Liver (tissue), 9 donors: ENCODE results near the gene PLCB4. TPM values are rescaled to one million over a fixed set of nuclear protein-coding genes. Genes with fewer than 3 reads are reported as not detected.

Source experiments
- DNase-seq: peaks from one replicate; pipeline ENCODE4 v3.0.0-alpha.2; 2017; ENCODE audit warnings: low spot score
- H3K27ac ChIP-seq, 2 donors: one replicate each; pipeline ENCODE4 v1.7.0; 2013; ENCODE audit warnings: inconsistent platforms in 2 of 2, low read length in 2 of 2, control low read depth in 1 of 2, low read depth in 1 of 2, mild to moderate bottlenecking in 1 of 2
- H3K27me3 ChIP-seq, 4 donors: one replicate each; pipeline versions ENCODE4 v1.6.1 to v1.7.0; 2013; ENCODE audit warnings: low read length in 3 of 4, inconsistent platforms in 1 of 4, mild to moderate bottlenecking in 1 of 4, moderate library complexity in 1 of 4; ENCODE audit not compliant: control insufficient read depth in 4 of 4, insufficient read depth in 4 of 4
- H3K36me3 ChIP-seq, 4 donors: one replicate each; pipeline versions ENCODE4 v1.6.1 to v1.7.0; 2013; ENCODE audit warnings: low read length in 3 of 4, mild to moderate bottlenecking in 3 of 4, low read depth in 1 of 4, moderate library complexity in 1 of 4; ENCODE audit not compliant: control insufficient read depth in 4 of 4, insufficient read depth in 3 of 4
- H3K4me1 ChIP-seq, 4 donors: one replicate each; pipeline versions ENCODE4 v1.6.1 to v1.7.0; 2013; ENCODE audit warnings: low read length in 3 of 4, mild to moderate bottlenecking in 3 of 4, moderate library complexity in 1 of 4; ENCODE audit not compliant: control insufficient read depth in 4 of 4, insufficient read depth in 4 of 4
- H3K4me3 ChIP-seq, 3 donors: one replicate each; pipeline versions ENCODE4 v1.6.1 to v1.7.0; 2013; ENCODE audit warnings: low read length in 3 of 3, control low read depth in 1 of 3, low read depth in 1 of 3, mild to moderate bottlenecking in 1 of 3
- H3K9ac ChIP-seq, 2 donors: one replicate each; pipeline ENCODE4 v1.7.0; 2013; ENCODE audit warnings: low read length in 2 of 2, mild to moderate bottlenecking in 2 of 2, moderate library complexity in 2 of 2, control low read depth in 1 of 2, low read depth in 1 of 2
- H3K9me3 ChIP-seq, 4 donors: one replicate each; pipeline versions ENCODE4 v1.6.1 to v1.7.0; 2013; ENCODE audit warnings: low read length in 3 of 4; ENCODE audit not compliant: control insufficient read depth in 4 of 4
- EGR1 ChIP-seq, 2 donors: IDR thresholded peaks; 2 replicates each; pipeline ENCODE4 v1.6.1; 2016 to 2018; ENCODE audit warnings: antibody characterized with exemption in 2 of 2, low read depth in 2 of 2
- FOXA1 ChIP-seq: IDR thresholded peaks from 2 replicates; pipeline ENCODE4 v1.6.1; 2016; ENCODE audit warnings: antibody characterized with exemption
- FOXA2 ChIP-seq: IDR thresholded peaks from 2 replicates; pipeline ENCODE4 v1.6.1; 2016; ENCODE audit warnings: antibody characterized with exemption
- GABPA ChIP-seq, 2 donors: IDR thresholded peaks in 1 of 2; conservative IDR thresholded peaks in 1 of 2; 2 replicates each; pipeline ENCODE4 v1.6.1; 2016; ENCODE audit warnings: antibody characterized with exemption in 2 of 2, mild to moderate bottlenecking in 1 of 2, moderate library complexity in 1 of 2
- HNF4A ChIP-seq, 2 donors: conservative IDR thresholded peaks; 2 replicates each; pipeline ENCODE4 v1.6.1; 2016; ENCODE audit warnings: antibody characterized with exemption in 2 of 2, mild to moderate bottlenecking in 2 of 2
- HNF4G ChIP-seq: IDR thresholded peaks from 2 replicates; pipeline ENCODE4 v1.6.1; 2016; ENCODE audit warnings: antibody characterized with exemption
- MAX ChIP-seq: IDR thresholded peaks from 2 replicates; pipeline ENCODE4 v1.6.1; 2016; ENCODE audit warnings: antibody characterized with exemption
- NR2F2 ChIP-seq: IDR thresholded peaks from 2 replicates; pipeline ENCODE4 v1.6.1; 2016; ENCODE audit warnings: antibody characterized with exemption
- RAD21 ChIP-seq, 2 donors: IDR thresholded peaks; 2 replicates each; pipeline ENCODE4 v1.6.1; 2016; ENCODE audit warnings: antibody characterized with exemption in 2 of 2, mild to moderate bottlenecking in 2 of 2
- REST ChIP-seq: IDR thresholded peaks from 2 replicates; pipeline ENCODE4 v1.6.1; 2016; ENCODE audit warnings: antibody characterized with exemption, mild to moderate bottlenecking
- RXRA ChIP-seq, 2 donors: IDR thresholded peaks; 2 replicates each; pipeline ENCODE4 v1.6.1; 2017 to 2018; ENCODE audit warnings: antibody characterized with exemption in 2 of 2, mild to moderate bottlenecking in 1 of 2
- TAF1 ChIP-seq: conservative IDR thresholded peaks from 2 replicates; pipeline ENCODE4 v1.6.1; 2016; ENCODE audit warnings: antibody characterized with exemption, mild to moderate bottlenecking
- ZBTB33 ChIP-seq: IDR thresholded peaks from 2 replicates; pipeline ENCODE4 v1.6.1; 2016; ENCODE audit warnings: antibody characterized with exemption
- WGBS: extraction: QIAGEN DNeasy Blood & Tissue Kit; methylation state at CpG from one replicate; pipeline ENCODE4 v1.1.7; 2013; 5-methylcytosine and 5-hydroxymethylcytosine counted together
- polyA plus RNA-seq, 2 donors: library from polyadenylated mRNA; stranded (reverse) in 1 of 2; unstranded in 1 of 2; fragments of 200-250 nt in 1 of 2; fragments of >200 nt in 1 of 2; fragmentation: Nextera tagmentation in 1 of 2; extraction: Ambion mirVana in 1 of 2; gene quantifications; one replicate each; pipeline versions ENCODE4 v1.2.1 to v1.2.3, GENCODE V29; 2013 to 2015
- total RNA-seq, 2 donors: library from RNA; depleted of rRNA; stranded (reverse); fragments of >200 nt; gene quantifications; one replicate each; pipeline ENCODE4 v1.2.3, GENCODE V29; 2014
- TF ChIP-seq, protein P1 (sequence below): IDR thresholded peaks from 2 replicates; pipeline ENCODE4 v1.6.1; 2016; ENCODE audit warnings: antibody characterized with exemption
- donor health status: healthy.
- donor health status: healthy.
- donor health status: healthy.
- donor health status: healthy.
- donor health status: healthy.

The PLCB4 gene
- total and polyA plus RNA-seq, 4 donors: 0.14 to 0.67 (median 0.30) TPM

DNA sequence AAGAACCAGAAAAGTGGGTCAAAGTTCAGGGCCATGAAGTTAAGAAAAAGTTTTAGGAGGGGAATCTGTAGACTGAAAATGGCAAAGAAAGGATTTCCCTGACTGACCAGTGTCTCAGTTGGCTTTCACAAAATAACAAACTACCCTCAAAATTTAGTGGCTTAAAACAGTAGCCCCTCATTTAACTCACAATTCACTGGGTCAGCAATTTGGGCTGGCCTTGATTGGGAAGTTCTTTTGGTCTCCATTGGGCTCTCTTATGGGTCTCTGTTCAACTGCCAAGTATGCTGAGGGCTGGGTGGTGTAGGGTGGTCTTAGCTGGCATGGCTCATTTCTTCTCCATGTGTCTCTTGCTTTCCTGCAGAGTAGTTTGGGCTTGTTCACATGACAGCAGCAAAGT is 161.5 kb downstream of the PLCB4 start:
- H3K27ac ChIP-seq: no peak overlapping the region
- no peaks in the 10 kb centered on the region for H3K27me3 ChIP-seq
- TF ChIP-seq HNF4A (conservative IDR thresholded peaks at IDR 0.05): no peak
- no peak for TF ChIP-seq MAX
- no peak for TF ChIP-seq RXRA (IDR thresholded peaks at IDR 0.05)
- TF ChIP-seq REST: no peak
- TF ChIP-seq TAF1: no peak
- TF ChIP-seq GABPA (IDR thresholded peaks at IDR 0.05 in 1 of 2, conservative IDR thresholded peaks at IDR 0.05 in 1 of 2): no peak
- TF ChIP-seq FOXA2: no peak
- TF ChIP-seq EGR1 (IDR thresholded peaks at IDR 0.05; ENCODE audit: low read depth in 2 of 2): no peak
- no peak for TF ChIP-seq FOXA1
- TF ChIP-seq, protein P1, sequence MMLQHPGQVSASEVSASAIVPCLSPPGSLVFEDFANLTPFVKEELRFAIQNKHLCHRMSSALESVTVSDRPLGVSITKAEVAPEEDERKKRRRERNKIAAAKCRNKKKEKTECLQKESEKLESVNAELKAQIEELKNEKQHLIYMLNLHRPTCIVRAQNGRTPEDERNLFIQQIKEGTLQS: no peak
- TF ChIP-seq ZBTB33: no peak
- TF ChIP-seq HNF4G: no peak
- no peaks in the 10 kb centered on the region for H3K9me3 ChIP-seq
- no peak for DNase-seq
- no peaks in the 10 kb centered on the region for H3K36me3 ChIP-seq
- no peak overlapping the region for H3K9ac ChIP-seq
- no peak overlapping the region for H3K4me3 ChIP-seq
- no peaks in the 10 kb centered on the region for H3K4me1 ChIP-seq

GRCh38 chr20:9233804-9234203 is 164.9 kb downstream of the PLCB4 start:
- H3K9ac ChIP-seq: no peak overlapping the region
- H3K27ac ChIP-seq: no peak overlapping the region
- no peaks in the 10 kb centered on the region for H3K9me3 ChIP-seq
- H3K4me3 ChIP-seq: no peak overlapping the region
- H3K4me1 ChIP-seq: no peaks in the 10 kb centered on the region
- no peak for DNase-seq
- no peak for TF ChIP-seq RXRA (IDR thresholded peaks at IDR 0.05)
- TF ChIP-seq, protein P1: no peak
- H3K27me3 ChIP-seq: no peaks in the 10 kb centered on the region
- no peaks in the 10 kb centered on the region for H3K36me3 ChIP-seq
- 89% methylated on average over 2 of the region's 2 CpGs for WGBS

- Histone ChIP-seq H3K36me3 (no peaks in the 10 kb centered on the region), H3K27me3 (no peaks in the 10 kb centered on the region), H3K9ac (no peak overlapping the region), H3K9me3 (no peaks in the 10 kb centered on the region), H3K4me3 (no peak overlapping the region), H3K4me1 (no peaks in the 10 kb centered on the region), H3K27ac (no peak overlapping the region)
- WGBS: 80% methylated on average over 4 of the region's 4 CpGs
- no peak for DNase-seq
- TF ChIP-seq RXRA (IDR thresholded peaks at IDR 0.05) (no peak), HNF4A (conservative IDR thresholded peaks at IDR 0.05) (no peak), TAF1 (no peak), RAD21 (IDR thresholded peaks at IDR 0.05) (no peak), HNF4G (no peak), GABPA (IDR thresholded peaks at IDR 0.05 in 1 of 2, conservative IDR thresholded peaks at IDR 0.05 in 1 of 2) (no peak), NR2F2 (no peak), ZBTB33 (no peak), FOXA1 (no peak)
- TF ChIP-seq, protein P1: no peak
These were observed 166.6 kb downstream of the PLCB4 start for GRCh38 chr20:9235518-9235917.
